GM10266 (cell line): ENCODE data around the gene IGF2.

Experiments
- DNase-seq: peaks from one replicate; pipeline ENCODE4 v3.0.0; 2012; ENCODE audit errors: extremely low spot score
- CTCF ChIP-seq: IDR thresholded peaks from 2 replicates; pipeline ENCODE4 v1.5.1; 2012; ENCODE audit warnings: mild to moderate bottlenecking, low read depth; ENCODE audit not compliant: control insufficient read depth, insufficient read depth; ENCODE audit errors: missing control alignments

IGF2 gene

DNA sequence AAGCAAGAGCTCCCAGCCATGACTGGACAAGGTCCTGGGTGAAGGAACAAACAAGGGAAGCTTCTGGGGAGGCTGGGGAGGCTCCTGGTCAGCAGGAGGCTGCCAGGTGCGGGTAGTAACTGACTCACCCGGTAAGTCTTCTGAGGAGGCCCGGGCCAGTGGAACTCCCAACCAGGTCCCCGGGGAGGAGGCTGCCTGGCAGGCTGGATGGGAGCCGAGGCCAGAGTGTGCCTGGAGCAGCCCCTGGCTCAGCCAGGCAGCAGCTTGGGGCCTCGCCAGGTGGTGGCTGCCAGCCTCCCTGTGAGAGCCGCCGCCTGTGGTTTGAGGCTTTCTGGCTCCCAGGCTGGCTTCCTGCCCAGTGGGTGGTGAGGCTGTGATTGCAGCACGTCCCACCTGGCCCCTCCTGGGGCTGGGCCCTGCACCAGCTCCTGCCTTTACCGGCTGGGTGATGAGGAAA, 46.2 kb downstream of the IGF2 start:
- TF ChIP-seq CTCF: no peak
- no peak for DNase-seq

GRCh38 chr11:2092464-2092910, 46.7 kb downstream of the IGF2 start:
- no peak for DNase-seq

DNA sequence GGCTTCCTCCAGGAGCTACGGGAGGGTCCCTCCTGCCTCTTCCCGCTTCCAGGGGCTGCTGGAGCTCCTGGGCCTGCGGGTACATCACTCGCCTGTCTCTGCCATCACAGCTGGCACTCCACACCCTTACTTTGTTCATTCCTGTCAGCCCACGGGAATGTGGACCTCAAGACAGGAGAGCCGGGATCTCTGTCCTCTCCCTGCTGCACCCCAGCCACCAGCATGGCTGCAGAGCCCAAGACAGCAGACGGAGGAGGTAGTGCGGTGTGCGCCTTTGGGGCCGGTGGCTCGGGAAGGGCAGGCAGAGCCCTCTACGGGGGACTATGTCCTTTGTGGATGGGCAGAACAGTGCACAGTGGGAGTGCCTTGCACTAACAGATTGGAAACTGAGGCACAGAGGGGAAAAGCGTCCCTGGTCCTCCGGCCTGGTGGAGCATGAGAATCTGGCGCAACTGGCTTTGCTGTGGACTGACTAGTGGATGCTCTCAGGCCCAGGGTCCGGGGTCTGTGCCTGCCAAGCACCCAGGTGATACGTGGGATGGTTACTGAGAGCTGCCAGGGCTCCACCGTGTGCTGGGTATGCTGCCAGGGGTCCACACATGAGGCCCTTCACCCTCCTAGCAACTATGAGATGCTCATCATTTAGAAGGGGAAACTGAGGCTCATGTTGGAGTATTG, 47.3 kb downstream of the IGF2 start:
- DNase-seq: no peak
- no peak for TF ChIP-seq CTCF

More at GRCh38 chr11:2092464-2092910, 46.7 kb downstream of the IGF2 start:
- no peak for TF ChIP-seq CTCF

DNA sequence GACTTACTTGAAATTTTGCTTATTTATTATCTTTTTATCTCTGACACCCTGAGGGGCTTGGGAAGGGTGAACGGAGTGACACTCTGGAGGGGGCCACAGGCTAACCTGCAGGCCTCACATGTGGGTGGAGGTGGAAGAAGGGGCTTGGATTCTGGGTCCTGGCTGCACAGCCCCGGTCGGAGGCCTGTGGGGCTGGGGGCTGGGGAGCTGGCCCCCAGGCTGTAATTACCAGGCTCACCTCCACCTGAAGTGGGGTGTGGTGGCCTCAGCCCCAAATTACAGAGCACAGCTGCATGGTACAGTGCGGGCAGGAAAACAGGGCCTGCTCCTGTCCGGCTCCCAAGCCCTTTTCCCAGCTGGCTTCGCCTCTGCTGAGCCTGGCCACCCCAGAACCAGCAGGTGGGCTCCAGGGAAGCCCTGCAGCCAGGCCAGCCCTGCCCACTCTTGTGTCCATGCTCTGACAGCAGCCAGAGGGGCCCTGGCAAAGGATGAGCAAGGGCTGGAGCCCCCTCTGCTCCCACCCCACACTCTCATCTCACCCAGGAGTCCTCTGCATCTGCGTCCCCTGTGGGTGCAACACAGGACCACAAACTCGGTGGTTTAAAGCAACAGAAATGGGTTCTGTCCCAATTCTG, 48.0 kb downstream of the IGF2 start:
- TF ChIP-seq CTCF: no peak
- no peak for DNase-seq

GRCh38 chr11:2090172-2091111, 48.7 kb downstream of the IGF2 start:
- TF ChIP-seq CTCF: no peak
- no peak for DNase-seq

DNA sequence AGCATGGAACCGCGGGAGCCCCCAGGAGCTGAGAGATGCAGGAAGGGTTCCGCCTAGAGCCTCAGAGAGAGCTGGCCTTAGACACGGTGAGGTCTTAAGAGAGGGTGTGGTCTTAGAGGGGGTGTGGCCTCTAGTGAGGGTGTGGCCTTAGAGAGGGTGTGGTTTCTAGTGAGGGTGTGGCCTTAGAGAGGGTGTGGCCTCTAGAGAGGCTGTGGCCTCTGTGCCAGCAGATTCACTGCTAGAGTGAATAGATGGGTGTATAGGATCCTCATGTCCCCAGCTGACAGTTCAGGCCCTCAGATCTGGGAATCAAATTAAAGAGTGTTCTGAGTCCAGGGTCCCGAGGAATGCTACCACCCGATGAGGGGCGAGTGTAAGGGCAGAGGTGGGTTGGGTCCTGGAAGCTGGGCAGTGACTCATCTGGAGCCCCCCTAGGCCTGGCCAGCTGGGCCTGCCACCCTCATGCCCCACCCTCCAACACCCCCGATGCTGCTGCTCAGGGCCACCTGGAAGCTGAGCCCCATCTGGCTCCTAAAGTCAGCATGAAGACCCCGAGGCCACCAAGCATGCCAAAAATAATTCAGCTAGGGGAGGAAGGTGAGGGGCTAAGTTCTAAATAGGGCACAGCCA, 49.5 kb downstream of the IGF2 start:
- DNase-seq: no peak
- no peak for TF ChIP-seq CTCF
